GM12875 (cell line): Measurements from ENCODE around the gene RBM47.

Source experiments
- H3K4me3 ChIP-seq: one replicate; pipeline ENCODE4 v1.5.1; 2011; ENCODE audit warnings: low read depth, low read length, control low read depth
- CTCF ChIP-seq: IDR thresholded peaks from 2 replicates; pipeline ENCODE4 v1.5.1; 2011; ENCODE audit warnings: low read depth, mild to moderate bottlenecking, control low read depth, inconsistent platforms, low read length, moderate library complexity, borderline replicate concordance; ENCODE audit not compliant: insufficient read depth

RBM47 gene

GRCh38 chr4:40582413-40582812 is 47.3 kb downstream of the RBM47 start:
- TF ChIP-seq CTCF = no peak
- no peak overlapping the region for H3K4me3 ChIP-seq

GRCh38 chr4:40581254-40582140 is 48.2 kb downstream of the RBM47 start:
- no peak for TF ChIP-seq CTCF
- H3K4me3 ChIP-seq = no peak overlapping the region

GRCh38 chr4:40579983-40580382 is 49.7 kb downstream of the RBM47 start:
- H3K4me3 ChIP-seq = no peak overlapping the region
- TF ChIP-seq CTCF = no peak

- H3K4me3 ChIP-seq = no peak overlapping the region
- no peak for TF ChIP-seq CTCF
Measured at GRCh38 chr4:40577588-40578253, 51.9 kb downstream of the RBM47 start.

- H3K4me3 ChIP-seq = no peak overlapping the region
- TF ChIP-seq CTCF = no peak
Measured at GRCh38 chr4:40576651-40577480, 52.8 kb downstream of the RBM47 start.

GRCh38 chr4:40575846-40576245 is 53.8 kb downstream of the RBM47 start:
- no peak overlapping the region for H3K4me3 ChIP-seq
- TF ChIP-seq CTCF = no peak
